HG03108 (cell line): ENCODE results near the gene CORO2B.

Source experiments
- ATAC-seq: cut with Tn5 transposase; IDR thresholded peaks from one replicate; pipeline ENCODE4 v1.9.1; 2021; ENCODE audit warnings: moderate library complexity; ENCODE audit not compliant: unreplicated experiment

The CORO2B gene

GRCh38 chr15:68589783-68590710 lies 11.3 kb downstream of the CORO2B start:
- ATAC-seq = no peak

GRCh38 chr15:68590721-68591389 lies 12.1 kb downstream of the CORO2B start:
- no peak for ATAC-seq

- ATAC-seq = no peak
These were observed 13.3 kb downstream of the CORO2B start for GRCh38 chr15:68592054-68592453.

- no peak for ATAC-seq
These were observed 13.8 kb downstream of the CORO2B start for GRCh38 chr15:68592544-68592943.

GRCh38 chr15:68593341-68593740 lies 14.5 kb downstream of the CORO2B start:
- ATAC-seq = no peak

- ATAC-seq = no peak
These were observed 15.2 kb downstream of the CORO2B start for GRCh38 chr15:68593828-68594532.

GRCh38 chr15:68594533-68595259 lies 15.9 kb downstream of the CORO2B start:
- no peak for ATAC-seq

- ATAC-seq = no peak
These were observed 16.4 kb downstream of the CORO2B start for GRCh38 chr15:68595260-68595564.

GRCh38 chr15:68595761-68596160 lies 17.0 kb downstream of the CORO2B start:
- no peak for ATAC-seq

GRCh38 chr15:68596691-68597090 lies 17.9 kb downstream of the CORO2B start:
- no peak for ATAC-seq

GRCh38 chr15:68597581-68597980 lies 18.8 kb downstream of the CORO2B start:
- ATAC-seq = no peak

- no peak for ATAC-seq
These were observed 19.7 kb downstream of the CORO2B start for GRCh38 chr15:68598171-68599152.

GRCh38 chr15:68599153-68599545 lies 20.4 kb downstream of the CORO2B start:
- ATAC-seq = no peak

- no peak for ATAC-seq
These were observed 20.8 kb downstream of the CORO2B start for GRCh38 chr15:68599560-68600071.

- no peak for ATAC-seq
These were observed 22.7 kb downstream of the CORO2B start for GRCh38 chr15:68601206-68602197.

- no peak for ATAC-seq
These were observed 23.8 kb downstream of the CORO2B start for GRCh38 chr15:68602459-68603215.

- no peak for ATAC-seq
These were observed 24.4 kb downstream of the CORO2B start for GRCh38 chr15:68603216-68603595.

GRCh38 chr15:68603951-68604350 lies 25.2 kb downstream of the CORO2B start:
- no peak for ATAC-seq
